Measurements from ENCODE around the gene CDK6.

Gene CDK6

DNA sequence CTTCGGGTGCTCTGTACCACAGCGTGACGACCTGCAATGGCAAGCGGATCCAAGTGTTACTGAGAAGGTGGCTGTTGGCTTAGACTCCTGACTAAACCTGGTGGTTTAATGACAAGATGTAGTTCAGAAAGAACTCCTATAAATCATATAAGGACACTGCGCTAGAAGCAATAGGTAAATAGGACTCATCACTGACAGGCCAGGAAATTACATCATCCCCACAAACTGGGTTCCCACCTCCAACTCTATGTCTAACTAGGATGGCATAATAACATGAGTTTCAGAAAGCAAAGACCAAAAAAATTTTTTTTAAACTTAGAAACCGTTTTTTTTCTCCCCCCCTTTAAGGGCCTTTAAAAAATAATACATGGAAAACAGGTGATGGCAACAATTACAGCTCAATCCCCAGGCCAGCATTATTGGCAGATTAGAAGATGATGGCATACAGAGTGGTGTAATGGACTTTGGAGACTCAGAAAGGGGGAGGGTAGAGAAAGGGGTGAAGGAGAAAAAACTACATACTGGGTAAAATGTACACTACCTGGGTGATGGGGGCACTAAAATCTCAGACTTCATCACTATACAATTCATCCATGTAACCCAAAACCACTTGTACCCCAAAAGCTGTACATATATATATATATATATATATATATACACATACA, 164.7 kb downstream of the CDK6 start:
- no peak for DNase-seq

DNA sequence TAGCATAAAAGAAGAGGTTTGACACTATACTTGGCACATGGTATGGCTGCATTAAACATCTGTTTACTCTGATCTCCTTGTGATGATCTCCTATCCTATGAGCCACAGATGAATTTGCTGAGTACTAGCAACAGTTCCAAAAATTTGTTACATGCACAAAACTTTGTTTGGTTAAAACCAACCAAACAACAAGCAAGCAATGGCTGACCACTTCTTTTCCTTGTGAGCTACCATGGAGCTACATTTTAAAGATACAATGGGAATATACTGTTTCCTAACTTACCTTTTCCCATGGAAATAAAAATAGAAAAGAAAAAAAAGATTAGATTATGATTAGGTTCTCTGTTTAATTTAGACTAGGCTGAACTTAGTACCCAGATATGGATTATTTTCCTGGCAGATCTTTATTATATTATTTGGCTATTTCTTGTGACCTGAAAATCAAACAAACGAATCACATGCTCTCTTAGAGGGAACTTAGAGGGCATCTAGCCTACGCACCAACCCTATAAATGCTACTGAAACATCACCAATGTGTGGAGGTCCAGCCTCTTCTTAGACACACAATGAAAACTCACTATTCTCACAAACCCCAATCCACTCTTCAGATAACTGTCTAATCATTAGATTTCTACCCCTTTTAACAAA, 166.0 kb downstream of the CDK6 start:
- DNase-seq = no peak

DNA sequence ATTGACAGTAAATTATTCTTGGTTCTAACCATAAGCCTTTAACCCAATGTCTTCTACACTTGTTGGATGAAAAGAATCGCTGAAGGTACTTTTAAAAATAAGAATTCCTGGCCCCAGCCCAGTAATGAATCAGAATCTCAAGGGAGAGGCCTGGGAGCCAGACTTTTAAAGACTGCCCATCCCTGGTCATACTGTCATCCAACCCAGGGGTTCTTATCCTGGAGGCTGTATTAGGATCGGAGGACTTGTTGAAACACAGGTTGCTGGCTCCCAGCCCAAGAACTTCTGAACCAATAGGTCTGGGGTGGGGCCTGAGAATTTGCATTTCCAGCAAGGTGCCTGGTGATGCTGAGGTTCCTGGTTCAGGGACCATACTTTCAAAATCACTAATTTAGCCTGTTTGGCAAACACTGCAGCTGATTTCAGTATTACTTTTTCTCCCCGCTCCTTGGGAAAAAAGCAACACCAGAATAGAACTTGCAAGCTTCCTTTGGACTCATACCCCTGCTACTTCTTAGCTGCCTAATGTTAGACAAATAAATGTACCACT, 166.7 kb downstream of the CDK6 start:
- no peak for DNase-seq

DNA sequence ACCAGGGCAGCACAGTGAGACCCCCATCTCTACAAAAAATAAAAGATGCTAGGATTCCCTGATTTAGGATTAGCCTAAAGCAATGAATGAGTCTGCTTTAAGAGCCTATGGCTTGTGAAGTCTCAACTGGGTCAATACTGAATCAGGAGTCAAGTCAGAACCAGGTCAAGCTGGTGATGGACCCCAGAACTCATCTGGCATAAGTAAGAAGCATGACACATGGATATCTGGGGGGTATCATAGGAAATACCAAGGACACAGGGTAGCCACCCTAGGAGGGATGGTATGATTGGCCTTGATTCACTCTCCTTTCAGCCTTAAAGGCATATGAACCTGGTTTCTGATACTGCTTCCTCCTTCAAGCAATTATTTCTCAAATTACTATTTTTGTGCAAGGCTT, 167.8 kb downstream of the CDK6 start:
- DNase-seq = no peak

DNA sequence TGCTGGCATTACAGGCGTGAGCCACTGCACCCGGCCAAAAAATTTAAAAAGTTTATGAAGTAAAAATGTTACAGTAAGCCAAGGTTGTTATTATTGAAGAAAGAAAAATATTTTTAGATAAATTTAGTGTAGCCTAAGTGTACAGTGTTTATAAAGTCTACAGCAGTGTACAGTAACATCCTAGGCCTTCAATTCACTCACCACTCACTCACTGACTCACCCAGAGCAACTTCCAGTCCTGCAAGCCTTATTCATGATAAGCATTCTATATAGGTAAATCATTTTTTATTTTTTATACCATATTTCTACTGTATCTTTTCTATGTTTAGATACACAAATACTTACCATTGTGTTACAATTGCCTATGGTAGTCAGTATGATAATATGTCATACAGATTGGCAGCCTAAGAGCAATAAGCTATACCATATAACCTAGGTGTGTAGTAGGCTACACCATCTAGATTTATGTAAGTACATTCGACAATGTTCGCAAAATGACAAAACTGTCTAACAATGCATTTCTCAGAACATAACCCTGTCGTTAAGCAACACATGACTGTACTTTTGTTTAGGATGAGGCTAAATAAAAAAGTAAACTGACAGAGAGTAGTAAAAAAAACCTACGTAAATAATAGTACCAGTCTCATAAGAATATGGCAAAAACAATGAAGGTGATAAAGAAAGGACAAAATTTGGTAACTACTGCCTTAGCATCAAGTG, 168.4 kb downstream of the CDK6 start:
- no peak for DNase-seq

DNA sequence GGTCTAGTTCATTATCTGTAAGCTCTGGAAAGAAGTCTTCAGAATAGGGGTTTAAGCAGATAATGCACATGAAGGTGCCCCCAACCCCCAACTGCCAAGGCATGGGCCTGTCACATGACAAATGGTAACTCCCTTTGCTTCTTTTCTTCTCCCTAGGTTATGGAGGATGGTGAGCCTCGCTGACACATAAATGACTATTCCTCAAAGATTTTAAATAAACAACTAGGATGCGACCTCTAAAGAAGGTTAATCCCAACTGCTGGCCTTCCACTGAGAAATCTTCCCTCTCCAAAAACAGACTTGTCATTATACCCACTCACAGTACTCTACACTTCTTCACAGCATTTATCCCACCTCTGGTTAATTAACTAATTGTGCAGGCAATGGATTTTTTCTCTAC, 170.4 kb downstream of the CDK6 start:
- DNase-seq = no peak

DNA sequence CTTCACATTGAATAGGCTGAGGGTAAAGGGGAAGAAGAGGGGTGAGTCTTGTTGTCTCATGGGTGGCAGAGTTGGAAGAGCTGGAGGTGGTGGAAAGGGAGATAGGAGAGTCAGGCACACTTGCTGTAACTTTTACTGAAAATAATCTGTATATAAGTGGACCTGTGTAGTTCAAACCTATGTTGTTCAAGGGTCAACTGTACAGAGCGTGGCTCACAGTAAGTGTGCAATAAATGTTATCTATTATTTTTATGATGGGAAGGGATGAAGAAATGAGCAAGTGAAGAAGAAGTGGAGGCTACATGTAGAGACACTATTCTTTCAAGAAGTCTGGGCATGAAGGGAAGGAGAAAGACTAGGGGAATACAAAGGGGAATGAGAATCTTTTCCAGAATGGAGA, 174.7 kb downstream of the CDK6 start:
- no peak for DNase-seq

DNA sequence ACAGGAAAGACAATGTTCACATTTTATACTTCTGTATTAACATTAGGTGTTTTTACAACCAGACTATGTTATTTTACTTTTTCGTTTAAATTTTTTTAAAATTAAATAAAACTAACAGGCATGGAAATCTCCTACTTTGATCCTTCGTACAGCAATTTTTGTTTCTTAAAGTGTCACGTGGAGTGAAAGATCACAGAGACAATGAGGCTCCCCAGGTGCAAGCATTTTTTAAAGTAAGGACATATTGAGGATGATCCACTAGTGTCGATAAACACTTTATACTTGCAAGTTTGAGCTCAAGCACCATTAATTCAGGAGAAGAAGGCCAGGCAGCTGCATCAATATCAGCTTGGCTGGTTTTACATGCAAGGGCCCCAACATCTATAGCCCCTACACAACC, 177.7 kb downstream of the CDK6 start:
- DNase-seq = no peak

DNA sequence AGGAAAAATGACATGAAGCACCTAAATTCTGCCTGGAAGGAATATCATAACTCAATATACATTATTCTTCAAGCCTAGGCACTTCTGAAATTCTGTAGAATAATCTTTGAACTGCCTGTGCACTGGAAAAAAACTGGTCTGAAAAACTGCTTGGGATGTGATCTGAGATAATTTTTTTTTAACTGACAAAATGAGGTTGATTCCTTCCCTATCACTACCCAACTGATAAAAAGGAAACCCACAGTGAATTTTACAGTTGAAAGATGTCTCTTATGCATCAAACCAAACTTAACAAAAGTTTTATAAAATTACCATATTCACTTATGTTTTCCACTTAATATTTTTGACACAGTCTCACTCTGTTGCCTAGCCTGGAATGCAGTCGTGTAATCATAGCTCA, 179.0 kb downstream of the CDK6 start:
- DNase-seq = no peak

DNA sequence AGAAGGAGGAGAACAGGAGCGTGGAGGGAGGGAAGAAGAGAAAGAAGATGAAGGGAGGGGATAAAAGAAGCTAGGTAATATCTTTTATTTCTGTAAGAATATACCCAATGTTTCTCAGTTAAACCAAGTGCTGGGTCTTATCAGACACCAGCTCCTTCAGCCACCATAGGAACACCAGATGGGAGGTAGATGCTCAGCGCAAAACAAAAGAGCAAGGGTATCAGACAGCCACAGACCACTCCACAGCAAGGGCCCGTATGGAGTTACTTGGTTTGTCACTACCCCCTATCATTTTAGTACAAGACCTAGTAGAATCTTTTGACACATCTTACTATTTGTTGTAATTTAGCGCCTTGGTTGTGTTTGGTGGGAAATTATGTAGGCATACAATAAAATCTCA, 180.3 kb downstream of the CDK6 start:
- DNase-seq = no peak

DNA sequence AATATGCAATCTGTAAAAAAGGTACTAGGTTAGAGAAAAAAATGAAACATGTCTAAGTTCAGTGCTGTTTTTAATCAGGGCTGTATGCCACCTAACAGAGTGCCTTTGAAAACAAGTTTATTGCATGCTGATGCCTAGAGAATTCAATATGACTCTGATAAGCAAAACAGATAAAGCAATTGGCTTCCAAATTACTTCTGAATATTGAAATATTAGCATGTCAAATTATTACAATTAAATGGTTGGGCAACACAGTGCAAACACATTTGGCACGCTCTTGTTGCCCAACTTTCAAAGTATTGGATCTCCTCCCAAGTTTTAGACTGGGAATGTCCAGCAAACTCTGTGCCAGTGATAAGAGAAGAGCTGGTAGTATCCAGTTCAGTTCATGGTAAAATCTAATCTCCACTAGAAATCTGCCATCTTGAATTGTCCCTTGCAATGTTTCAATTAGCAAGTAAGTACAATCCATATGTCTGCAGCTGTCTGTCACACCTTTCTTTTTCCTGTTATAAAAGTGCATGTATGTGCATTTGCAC, 181.0 kb downstream of the CDK6 start:
- no peak for DNase-seq

DNA sequence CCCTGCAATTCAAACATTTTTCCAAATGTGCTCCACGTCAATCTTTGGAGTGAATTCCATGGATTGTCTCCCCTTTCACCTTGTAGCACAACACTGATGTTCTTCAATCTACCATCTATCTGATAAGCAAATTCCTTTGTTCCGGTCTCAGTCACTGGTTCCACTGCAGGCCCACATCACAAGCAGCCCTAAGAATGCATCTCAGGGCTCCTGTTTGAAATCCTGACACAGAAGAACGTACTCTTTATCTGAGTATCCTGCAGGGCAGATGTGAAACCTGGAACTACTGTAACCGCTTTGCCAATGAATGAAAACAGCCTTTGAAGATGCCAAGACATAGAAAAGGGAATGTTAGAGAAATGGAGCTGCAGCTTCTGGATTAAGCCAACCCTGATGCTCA, 183.2 kb downstream of the CDK6 start:
- no peak for DNase-seq

DNA sequence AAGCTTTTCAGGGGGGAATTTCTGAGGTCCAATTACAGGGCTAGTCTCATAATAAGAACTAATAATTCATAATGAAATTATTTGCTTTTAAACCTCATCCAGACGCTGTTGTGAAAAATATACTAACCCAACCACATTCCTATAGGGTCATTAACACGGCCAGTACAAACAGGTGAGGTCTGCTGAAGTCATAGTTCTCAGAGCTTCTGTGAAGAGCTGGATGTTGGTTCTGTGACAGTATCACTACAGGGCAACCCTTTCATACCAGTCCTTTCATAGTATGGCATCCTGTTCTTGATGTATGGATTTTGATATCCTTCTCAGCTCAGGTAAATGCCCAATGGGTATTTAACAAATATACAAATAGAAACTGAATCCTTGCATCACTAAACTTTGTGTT, 183.8 kb downstream of the CDK6 start:
- no peak for DNase-seq

DNA sequence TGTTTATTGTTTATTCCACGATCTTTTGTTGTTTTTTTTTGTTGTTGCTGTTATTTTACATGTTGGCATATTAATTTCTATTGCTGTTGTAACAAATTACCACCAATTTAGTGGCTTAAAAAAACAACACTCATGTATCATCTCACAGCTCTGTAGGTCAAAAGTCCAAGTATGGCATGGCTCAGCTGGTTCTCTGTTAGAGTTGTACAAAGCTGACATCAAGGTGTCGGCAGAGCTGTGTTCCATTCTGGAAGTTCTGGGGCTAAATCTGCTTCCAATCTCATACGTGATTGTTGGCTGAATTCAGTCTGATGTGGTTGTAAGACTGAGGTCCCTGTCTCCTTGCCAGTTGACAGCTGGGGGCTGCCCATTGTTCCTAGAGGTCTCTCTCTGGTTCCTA, 186.0 kb downstream of the CDK6 start:
- DNase-seq = no peak

DNA sequence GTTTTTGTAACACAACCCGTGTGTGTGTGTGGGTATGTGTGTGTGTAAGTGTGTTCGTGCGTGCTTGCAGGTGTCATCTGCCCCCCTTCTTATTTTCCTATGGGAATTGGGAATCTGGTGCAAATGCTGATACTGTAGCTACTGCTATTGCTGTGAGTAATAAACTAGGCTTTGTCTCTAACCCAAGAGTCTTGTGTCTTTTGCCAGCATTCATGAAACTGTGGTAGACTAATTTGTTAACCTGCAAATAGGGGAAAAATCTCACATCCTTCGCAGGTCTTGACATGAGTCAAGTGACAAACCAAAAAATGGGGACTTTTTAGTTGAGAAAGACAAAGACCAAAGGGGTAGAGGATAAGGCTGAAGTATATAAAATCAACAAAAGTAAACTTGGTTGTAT, 188.3 kb downstream of the CDK6 start:
- no peak for DNase-seq

DNA sequence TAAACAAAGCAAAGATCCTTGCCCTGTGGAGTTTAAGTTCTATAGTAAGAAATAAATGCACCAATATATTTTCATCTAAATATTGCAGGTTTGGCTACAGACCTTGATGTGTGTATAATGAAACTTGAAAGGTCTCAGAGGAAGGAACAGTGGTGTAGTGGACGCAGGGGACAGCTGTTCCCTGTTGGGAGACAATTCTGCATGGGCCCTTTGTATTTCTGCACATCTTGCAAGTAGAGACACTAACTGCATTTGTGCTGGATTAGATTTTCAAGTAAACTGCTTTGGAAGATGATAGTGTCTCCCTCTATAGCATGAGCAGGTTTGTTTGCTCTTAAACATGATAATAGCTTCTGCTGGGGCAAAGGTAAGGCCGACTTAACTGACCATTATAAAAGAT, 188.7 kb downstream of the CDK6 start:
- no peak for DNase-seq

DNA sequence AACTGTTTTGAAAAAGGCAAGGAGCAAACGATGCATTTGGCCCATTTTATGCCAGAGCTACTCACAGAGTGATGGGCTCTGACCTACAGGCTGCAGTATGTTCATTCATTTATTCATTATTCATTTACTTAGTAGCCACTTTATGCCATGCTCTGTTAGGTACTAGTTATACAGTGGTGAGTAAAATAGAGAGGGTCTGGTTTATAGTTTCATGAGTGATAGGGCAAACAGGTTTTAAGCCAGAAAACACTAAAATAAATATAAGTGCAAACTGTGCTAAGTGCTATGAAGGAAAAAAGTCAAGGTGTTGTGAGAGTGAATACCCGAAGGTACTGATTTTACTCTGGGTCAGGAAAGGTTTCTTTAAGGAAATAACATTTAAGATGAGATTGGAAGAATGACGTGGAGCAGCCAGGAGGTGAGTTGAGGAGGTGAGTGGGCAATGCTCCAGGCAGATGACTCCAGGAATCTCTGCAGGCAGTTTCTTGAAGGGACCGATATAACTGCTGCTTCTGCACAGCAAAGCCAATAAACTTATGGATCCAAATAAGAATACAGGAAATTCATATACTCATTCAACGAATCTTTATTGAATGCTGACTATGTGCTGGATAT, 189.3 kb downstream of the CDK6 start:
- DNase-seq = no peak

DNA sequence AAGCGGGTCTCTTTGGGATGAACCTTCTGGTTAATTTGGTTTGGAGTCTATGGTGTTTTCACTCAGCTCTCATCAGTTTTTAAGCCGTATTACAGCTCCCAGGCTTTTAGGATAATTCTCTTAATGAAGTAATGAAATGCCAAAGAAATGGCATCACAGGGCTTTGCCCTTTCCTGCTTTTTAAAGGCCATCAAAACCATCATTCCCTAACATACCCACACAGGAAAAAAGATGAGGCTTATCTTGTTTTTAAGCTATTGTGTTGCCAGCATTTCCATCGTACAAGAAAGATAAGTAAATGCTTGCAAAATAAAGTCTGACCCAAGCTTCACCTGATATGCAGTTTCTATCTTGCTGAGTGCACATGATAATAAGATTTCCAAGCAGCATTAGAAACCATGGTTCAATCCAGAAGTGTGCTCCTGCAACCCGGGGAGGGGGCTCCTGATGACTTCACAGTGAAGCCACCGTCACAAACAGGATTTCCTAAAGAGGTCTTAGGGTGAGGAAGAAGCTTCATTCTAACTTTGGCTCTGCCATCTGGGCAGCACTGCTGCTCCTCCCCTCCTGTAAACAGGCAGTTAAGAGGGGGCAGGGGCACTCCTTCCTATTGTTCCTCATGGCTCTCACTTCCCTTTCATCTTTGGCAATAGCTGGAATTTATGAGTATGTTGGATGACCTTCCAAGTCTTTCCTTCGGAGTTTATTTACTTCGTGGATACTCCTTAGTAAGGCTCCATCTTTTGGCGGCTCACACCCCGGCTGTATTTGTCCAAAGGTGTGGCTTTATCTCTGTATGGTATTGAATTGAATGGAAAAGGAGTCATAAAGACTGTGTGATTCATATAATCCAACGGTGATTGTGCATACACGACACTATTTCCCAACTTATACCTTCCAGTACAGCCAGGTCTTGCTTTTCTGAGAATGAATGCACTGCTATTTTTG, 191.0 kb downstream of the CDK6 start:
- peak; percentile 10 for DNase-seq

DNA sequence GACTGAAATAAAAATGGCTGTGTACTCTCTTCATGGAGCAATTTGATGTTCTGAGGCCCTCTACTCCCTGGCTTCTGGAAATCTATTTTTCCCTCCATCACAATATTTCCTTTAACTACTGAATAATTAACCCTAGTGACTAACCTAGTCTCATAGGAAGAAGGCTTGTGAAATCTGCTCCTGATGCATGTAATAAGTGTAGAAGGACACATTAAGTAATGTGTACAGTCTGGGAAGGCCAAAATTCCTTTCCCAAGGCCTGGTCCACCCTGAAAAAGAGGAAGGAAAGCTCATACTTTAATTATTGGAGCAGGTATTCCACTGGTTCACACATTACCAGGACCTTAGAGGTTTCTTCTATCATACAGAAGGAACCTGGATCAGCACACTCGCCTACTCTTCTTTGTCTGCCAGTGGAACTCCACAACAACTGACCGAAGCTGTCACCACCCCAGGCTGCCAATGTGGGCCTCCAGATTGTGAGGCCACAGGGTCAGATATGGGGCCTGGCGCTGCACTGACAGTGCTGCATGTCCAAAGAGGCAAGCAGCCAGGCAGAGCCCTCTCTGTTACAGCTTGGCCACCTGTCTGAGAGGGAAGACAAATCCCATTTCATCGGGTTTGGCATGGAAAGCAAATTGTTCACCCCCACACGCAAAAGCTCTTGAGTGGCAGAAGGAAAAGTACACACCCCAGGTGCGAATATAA, 191.8 kb downstream of the CDK6 start:
- no peak for DNase-seq

DNA sequence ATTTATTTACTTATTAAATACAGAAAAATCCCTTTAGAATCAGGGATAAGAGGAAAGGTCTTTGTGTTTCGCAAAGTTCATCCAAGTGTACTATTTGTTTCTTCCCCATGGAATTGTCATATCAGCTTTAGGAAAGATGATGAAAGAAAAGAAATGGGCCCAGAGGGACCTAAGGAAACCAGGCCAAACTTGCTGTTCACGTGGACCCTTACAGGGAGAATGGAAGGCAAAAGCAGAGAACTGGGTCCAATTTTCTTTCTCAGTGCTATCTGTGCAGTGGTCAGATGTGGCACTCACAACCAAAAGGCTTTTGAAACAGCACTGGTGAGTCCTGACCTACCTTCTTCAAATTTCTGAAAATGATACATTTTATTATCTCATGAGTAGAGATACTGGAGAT, 192.6 kb downstream of the CDK6 start:
- no peak for DNase-seq

DNA sequence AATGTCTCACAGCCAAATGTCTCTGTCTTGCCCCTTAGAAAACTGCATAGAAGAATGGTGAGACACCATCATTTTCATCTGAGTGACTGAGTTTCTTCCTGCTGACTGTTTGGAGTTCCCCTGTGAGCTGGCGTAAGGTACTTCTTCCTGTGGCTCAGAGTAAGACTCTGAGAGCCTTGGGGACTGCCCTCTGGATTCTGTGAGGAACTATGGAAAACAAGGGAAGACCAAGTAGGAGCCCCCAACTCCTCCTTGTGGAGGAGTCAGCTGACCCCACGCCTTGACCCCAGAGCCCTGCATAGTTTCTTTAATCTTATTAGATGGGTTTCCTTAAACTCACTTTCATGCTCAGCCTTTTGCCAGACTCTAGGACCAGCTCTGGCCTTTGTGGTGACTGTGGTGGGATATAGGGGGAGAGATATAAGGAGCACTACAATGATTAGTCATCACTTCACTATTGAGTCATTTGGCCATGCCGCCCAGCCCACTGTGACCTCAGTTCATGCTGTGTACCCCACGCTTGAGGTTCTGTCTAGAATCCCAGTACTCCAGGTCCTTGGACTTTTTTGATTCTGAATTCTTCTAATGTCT, 194.4 kb downstream of the CDK6 start:
- no peak for DNase-seq
